ENCODE data around the gene ELK3.

ELK3 gene

DNA sequence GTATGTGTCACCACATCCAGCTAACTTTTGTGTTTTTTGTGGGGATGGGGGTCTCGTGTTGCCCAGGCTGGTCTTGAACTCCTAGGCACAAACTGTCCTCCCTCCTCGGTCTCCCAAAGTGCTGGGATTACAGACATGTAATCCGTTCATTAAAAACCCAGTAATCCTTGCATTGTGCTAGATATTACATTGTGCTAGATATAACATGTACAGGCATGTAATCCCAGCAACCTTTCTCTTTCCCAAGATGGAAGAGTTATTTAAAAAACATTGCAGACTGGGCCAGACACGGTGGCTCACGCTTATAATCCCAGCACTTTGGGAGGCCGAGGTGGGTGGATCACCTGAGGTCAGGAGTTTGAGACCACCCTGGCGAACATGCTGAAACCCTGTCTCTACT lies 19.7 kb downstream of the ELK3 start:
- ATAC-seq = no peak

DNA sequence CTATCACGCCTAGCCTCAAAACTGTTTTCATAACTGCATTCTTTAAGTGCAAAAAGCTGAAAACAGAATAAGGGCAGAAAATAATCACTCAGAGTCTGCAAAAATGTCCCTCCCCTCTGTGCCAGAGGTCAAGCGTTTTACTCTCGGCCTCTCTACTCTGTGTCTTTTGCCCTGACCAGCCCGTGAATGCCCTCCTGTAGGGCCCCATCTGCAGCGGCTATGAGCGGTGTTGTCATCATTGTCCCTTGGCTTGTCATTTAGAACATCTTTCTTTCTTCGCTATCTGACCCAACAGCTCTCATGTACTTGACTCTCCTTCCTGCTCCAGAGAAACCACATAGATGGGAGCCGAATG lies 21.7 kb downstream of the ELK3 start:
- ATAC-seq = no peak

DNA sequence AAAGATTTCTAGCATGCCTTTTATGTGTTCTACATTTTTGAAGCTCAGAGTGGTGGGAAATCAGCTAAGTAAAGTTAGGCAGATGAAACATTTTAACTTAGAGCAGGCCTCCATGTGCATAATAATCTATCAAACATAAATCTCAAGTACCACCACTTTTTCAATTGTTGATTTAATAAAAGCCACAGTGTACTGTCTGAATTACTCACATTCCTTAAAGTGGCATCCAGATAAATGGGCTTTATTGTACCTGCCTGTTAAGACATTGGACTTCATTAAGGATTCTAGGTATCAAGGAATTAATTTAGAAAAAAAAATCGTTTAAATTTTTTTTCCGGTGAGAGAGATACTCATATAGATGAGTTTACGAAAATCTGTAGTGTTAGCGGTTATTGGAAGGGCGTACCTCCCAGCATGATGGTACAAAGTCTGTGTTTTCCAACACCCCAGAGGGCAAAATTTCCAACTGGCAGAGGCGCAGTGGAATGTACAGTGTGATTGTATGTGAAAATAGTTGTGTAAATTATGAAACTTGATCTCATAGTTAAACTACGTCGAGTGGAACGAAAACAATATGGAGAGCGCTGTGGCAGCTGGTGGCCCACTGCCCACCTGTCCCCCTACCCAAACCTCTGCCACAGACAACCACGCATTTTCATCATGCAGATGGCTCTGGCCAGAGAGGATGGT lies 25.0 kb downstream of the ELK3 start:
- no peak for ATAC-seq

DNA sequence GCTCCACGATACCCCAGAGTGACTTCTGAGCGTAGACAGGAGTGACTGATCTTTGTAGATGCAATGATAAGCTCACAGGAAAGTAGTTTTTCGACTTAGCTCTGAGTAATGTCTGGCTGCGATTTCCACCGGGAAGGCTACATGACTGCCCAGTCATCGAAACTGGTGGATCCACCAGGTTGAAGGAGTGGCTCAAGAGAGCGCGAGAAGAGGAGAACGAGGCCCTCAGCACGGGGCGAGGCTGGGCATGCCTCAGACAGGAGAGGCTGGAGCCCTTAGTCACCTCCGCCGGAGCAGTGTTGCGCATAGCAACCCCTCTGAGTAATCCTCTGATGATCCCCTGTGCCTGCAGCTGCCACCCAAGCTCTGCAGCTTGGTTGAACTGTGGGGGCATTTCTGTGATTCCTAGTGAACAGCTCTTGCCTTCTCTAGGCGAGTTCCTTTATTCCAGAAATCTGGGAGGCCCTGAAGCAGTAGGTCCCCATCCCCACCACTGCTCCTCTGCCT lies 25.6 kb downstream of the ELK3 start:
- no peak for ATAC-seq

DNA sequence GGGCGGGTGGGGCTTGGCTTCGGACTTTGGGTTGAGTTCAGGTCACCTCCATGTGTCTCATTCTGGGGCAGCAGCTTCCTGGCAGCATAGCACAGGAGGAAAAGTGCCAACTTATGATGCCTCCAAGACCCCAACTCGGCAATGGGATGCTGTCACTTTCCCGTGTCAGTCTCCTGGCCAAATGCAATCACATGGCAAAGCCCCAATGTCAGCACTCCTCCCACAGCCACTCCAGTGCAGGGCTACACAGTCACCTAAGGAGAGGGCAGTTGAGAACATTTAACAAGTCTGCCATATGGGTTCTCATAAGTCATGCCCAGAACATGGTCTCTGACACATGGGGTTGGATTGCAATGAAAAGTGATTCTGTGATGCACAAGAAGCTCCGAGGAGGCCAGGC lies 26.7 kb downstream of the ELK3 start:
- ATAC-seq = no peak

DNA sequence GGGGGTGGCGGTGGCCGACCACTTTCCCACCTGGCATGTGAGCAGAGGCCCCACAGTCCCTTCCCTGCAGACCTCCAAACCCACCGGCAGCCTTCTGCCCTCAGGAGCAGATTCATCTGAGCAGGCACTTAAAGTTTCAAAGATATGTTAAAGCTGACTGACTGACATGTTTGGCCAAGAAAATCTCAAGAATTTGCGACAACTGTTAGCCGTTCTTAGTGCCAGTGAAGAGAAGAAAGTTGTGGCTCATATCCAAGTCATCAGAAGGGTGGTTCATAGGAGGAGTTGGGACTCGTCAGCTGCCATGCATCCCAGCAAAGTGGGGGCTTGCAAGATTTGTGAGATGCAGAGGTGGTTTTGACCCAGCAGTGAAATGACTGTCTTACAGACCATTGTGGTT lies 27.2 kb downstream of the ELK3 start:
- no peak for ATAC-seq

DNA sequence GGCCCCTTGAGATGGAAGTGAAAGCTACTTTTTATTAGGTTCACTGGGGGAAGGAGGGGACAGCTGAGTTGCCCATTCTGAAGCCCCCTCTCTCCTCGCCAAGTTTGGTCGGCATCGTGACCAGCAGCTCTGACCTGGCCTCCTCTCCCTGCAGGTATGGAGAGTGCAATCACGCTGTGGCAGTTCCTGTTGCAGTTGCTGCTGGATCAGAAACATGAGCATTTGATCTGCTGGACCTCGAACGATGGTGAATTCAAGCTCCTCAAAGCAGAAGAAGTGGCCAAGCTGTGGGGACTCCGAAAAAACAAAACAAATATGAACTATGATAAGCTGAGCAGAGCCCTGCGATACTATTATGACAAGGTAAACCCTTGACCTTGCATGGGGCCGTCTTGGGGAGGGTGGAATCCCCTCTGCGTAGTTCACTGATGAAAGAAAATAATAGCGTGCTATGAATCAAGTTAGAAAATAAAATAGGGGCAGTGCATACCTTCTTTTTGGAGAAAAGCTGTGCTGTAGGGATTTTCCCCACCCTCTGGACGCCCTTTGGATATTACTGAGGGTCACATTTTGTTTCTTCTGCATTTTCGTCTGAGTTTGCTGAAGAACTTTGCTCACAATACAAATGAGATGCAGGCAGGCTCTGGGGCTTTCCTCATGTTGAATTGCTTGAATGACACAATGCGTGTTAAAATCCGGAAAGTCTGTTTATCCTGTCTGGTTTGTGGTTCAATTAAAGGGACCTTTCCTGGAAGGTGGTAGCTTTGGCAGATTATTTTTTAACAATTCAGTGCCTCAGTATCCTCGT lies 29.4 kb downstream of the ELK3 start:
- ATAC-seq = peak; percentile 60 to 77

DNA sequence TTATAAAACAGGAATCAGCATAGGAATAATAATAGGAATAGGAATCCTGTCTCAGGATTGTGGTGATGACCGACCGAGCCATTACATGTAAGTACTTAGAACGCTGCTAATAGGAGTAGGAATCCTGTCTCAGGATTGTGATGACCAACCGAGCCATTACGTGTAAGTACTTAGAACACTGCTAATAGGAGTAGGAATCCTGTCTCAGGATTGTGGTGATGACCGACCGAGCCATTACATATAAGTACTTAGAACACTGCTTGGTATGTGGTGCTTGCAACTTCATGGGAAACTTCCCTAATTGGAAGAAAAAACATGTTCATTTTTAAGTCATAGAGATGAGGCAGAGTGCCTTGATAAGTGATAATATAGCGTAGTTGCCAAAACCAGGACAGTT lies 30.0 kb downstream of the ELK3 start:
- no peak for ATAC-seq

DNA sequence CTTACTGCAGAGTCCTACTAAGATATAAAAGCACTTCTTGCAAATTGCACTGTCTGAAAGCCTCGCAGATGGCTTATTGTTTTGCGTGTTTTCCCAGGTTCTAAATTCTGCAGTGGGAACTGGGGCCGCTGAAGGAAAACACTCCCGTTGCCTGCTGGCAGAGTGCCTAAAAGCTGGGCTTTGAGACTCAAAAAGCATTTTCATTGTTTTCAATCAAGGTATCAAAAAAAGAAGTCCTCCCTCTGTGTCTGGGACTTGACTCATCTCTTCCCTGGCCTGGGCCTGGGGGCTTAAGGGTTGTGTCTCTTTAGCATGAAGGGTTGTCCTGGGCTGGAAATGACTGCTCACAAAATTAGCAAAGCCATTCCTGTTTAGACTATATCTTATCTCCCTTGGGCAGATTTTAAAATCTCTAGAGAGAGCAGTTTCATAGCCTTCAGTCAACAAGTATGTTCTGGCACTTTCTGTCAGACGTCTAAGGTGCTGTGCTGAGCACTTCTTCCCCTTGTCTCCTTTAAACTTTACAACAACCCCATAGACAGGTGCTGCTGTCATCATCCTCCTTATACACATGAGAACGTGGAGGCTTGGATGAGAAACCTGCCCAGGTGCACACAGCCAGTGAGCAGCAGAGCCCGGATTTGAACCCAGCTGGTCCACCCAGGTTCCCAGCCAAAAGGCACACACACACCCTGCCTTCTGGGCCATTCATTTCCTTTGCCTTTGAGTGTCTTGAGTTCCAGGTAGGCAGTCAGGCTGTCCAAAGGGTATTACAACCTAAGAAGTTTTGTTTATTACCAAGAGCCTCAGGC lies 31.1 kb downstream of the ELK3 start:
- ATAC-seq = no peak

DNA sequence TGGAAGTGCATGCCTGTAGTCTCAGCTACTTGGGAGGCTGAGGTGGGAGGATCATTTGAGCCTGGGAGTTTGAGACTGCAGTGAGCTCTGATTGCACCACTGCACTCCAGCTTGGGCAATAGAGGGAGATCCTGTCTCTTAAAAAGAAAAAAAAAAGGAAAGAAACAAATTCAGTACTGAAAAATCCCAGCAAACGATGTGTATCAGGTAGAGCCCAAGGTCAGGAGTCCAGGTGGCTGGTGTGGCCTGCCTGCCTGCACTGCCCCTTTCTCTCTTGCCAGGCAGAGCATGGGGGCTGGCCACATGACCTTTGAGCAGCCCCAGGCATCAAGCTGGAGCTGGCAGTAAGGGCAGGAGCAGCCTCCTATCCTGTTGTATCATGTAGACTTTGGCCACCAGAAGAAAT lies 31.8 kb downstream of the ELK3 start:
- ATAC-seq = no peak

DNA sequence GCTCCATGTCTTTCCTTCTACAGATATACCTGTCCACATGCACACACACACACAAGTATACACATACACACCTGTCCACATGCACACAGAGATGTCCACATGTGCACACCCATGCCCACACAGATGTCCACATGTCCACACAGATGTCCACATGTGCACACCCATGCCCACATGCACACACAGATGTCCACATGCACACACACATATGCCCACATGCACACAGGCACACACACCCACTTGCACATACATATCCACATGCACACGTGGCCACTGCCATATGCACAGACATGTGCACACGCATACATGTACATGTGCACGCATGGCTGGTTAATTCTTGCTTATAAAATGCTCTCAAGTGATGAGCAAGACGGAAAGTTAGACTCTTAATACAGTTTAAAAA lies 32.2 kb downstream of the ELK3 start:
- ATAC-seq = no peak

DNA sequence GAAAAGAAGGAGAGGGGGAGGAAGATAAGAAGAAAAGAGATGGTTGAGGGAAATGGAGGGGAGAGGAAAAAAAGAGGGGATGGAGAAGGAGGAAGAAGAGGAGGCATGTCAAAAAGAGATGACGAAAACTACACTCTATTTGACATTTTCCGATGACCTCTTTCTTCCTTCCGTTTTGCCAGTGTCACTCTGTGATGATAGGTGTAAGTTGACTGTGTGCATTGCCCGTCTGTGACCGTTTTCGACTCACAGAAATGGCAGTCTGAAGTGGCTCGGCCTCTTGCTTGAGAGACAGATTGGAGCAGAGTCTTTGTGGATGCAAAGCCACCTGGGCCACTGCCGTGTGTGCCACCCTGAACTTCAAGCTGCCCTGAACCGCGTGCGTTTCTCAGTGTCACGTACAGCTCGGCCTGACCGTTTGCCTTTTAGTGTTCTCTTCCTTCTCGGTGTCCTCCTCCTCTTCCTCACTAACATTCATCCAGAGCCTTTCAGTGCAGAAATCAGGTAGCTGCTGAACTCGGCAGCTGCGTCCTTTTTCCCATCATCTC lies 32.7 kb downstream of the ELK3 start:
- ATAC-seq = no peak

DNA sequence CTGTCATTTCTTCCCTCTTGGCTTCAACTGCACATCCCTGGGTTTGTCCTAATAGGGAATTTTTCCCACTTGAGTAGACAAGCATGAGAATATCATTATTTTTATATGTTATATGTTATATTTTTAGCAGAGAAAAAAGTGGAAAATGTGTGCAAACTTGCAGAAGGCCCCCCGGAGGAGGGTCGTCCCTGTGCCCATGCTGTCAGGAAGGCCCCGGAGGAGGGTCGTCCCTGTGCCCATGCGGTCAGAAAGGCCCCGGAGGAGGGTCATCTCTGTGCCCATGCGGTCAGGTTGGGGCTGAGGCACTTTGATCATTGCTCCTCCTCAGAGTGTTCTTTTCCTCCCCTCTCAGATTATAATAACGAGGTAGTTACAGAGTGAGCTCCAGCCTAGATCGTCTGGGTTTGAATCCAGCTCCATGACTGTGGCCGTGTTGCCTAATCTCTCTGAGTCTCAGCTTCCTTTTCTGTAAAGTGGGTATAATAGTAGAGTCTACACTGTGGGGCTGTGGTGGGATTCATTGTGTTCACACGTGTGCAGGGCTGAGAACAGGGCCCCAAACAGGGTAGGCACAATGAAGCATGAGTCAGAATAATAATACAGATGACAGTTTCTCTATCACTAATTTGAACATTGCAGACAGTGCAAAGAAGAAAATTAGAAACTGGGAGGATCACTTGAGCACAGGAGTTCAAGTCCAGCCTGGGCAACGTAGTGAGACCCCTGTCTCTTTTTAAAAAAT lies 33.4 kb downstream of the ELK3 start:
- ATAC-seq = peak; percentile 78 to 81

DNA sequence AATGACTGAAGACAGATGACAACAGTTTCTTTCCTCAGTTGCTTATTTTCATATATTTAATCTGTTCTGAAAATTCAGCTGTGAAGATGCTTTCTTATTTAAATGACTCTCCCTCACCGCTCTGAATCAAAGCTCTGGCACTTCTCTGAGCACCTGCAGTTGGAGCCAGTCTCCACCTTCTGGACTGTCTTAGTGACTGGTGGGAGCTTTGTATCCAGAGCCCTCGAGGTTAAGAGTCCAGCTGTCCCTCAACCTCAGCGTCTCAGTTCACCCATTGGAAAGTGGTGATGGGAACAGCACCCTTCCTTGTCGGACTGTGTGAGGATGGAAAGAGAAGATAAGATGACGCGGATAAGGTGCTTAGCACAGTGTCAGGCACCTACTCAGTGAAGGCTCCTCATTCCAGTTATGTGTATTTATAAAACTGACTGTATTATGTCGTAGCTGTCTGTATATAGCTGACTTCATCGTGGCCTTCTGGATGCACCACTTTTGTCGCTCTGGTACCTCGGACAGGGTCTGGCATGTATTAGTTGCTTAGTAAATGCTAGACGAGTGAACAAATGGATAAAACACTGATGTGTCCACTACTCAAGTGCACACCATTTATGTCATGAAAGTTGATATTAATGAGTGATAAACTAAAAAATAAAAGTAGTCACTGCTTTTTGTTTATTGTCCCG lies 34.5 kb downstream of the ELK3 start:
- ATAC-seq = no peak

DNA sequence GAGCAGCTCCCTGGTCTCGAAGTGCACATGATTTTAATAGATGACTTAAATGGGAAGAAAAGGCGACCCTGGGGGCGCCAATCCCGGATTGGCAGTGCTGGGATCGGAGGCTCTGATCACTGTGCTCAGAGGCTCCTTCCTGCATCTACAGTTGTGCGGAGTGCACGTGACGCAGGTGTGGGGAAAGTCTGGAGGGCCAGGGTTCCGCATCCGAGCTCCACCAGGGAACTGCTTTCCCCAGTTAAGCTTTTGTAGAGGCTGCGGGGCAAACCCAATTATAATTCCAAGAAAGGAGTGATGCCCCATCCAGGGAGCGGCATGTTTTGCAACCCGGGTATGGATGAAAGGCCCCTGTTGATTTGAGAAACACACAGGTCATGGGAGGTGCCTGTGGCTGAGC lies 36.5 kb downstream of the ELK3 start:
- no peak for ATAC-seq

DNA sequence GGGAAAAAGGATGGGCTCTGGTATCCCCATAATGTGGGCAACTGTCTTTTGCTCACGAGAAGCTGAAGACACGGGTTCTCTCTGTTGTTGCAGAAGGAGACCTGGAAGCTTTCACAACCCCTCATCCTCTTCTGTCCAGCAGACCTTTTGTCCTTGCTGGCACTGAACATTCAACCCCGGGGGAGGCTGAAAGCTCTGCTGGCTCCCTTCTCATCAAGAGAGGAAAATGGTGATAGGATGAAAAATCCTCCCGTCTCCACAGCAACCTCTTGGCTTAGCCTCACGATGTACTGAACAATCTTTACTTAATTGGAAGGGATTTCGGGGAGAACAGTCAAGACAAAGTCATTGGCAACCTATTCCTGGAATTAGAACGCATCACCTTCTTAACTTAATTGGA lies 39.0 kb downstream of the ELK3 start:
- no peak for ATAC-seq

DNA sequence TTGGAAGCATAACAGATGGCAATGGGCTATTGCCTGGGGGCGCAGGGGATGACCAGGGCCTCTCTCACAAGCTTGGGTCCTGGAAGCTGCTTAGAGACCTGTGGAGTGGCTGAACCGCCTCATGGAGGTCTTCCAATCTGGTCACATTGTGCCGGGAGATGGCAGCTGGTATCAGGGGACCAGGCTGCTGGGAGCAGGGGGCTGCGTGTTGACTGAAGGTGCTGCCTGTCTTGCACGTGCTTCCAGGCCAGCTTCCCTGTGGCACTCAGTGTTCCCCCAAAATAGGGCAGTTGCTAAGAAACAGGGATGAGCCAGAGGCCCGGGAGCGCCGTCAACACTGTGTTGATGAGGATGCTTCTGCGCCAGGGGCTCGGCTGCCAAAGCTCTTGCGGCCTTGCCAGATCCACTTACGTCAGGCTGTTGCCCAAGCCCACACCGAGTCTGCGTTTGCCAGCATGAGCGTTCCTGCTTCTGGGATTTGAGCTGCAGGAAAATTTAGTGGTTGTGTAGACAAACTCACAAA lies 39.8 kb downstream of the ELK3 start:
- no peak for ATAC-seq

DNA sequence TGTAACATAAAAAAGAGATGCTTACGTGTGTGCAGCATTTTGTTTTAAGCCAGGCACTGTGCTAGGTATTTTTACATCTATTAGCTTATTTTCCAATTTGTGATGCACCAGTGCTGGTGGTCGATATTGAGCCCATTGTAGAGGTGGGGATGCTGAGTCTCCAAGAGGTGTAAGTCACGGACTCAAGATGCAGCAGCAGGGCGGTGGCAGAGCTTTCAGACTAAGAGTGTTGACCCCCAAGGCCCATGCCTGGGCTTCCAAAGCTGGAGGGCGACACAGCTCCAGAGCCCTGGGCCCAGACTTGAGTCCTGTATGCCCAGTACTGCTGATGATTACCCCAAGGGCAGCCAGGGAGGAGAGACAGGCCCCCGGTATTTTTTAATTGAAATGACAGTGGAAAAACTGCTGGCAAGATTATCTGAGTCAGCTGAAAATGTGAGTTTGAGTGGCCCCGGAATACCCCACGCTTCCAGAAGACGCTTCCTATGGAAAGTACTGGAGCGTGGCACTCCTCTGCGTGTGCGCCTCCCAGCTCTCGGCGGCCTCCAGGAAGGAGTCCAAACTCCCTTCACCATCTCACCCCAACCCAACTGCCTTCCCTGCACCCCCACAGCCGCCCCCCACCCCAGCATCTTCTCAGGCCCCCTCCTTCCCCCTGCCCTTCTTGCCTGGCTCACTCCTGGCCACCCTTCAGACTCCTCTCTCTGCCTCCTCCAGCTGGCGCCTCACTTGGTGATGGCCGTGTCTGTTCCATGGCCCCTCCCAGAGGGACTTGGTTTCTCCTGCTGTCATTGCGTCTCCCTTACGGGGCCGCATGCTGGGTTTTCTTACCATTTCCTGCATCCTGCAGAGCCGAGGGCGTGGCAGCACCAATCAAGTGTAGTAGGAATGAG lies 40.7 kb downstream of the ELK3 start:
- no peak for ATAC-seq

DNA sequence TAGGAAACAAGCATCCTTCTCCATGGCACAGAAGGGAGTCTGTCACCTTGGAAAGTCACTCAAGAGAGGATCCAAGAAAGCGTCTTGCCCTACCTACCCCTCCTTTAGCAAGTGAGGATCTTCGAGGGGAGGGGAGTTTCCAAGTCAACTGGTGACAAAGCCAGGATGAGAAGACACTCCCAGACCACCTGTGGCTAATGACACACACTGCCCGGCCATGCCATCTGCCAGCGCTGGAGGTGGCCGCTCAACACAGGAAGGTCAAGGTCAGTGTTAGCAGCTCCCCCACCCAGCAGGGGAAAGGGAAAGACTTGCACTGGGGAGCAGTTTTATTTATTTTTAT lies 41.3 kb downstream of the ELK3 start:
- ATAC-seq = no peak

DNA sequence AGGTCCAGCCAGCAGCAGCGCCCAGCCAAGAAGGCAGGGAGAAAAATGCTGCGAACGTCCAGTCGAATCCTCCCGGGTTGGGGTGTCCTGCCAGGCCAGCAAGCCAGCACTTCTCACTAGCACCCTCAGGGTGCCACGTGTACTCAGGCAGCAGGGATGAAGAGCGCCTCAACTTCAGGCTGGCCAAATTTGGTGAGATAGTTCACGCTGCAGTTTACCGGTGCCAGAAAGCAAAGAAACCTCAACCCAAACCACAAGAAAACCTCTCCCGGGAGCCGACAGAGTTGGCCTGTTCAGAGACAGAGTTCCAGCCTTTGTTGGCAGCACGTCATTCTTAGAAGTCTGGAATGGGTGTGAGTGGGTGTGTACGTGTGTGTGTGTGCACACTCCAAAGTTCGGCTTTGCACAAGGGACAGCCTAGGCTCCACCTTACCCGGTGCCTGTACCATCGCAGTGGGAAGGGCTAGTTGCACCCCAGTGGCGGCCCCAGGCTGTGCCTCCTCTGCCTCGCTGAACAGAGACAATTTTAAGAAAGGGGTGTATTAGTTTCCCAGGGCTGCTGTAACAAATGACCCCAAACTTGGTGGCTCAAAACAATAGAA lies 42.1 kb downstream of the ELK3 start:
- ATAC-seq = peak in 1 of 2 donors; percentile 25
